ENCODE data around the gene JMJD7. TPM values are rescaled to one million over a fixed set of nuclear protein-coding genes. Genes with fewer than 3 reads are reported as not detected.

The JMJD7 gene
- total and polyA plus RNA-seq, 9 of the 15 experiments (the other 6 are each of a cell fraction or from before 2014, with no cell fraction given): 1.2 to 13.9 (median 6.1) TPM

- TF ChIP-seq CBX3 (IDR thresholded peaks at IDR 0.05; ENCODE audit: borderline replicate concordance in 1 of 2, low read length in 2 of 2) (no peak), ZBTB17 (CRISPR knock-in tag; IDR thresholded peaks at IDR 0.05) (no peak), CEBPB (tag; IDR thresholded peaks at IDR 0.05) (no peak), ZBTB2 (IDR thresholded peaks at IDR 0.05) (no peak), ZNF197 (CRISPR knock-in tag; IDR thresholded peaks at IDR 0.05; ENCODE audit: low read depth) (no peak), ZSCAN32 (CRISPR knock-in tag; IDR thresholded peaks at IDR 0.05) (no peak), SAP30 (IDR thresholded peaks at IDR 0.05; ENCODE audit: borderline replicate concordance, insufficient read depth, low read depth, low read length, poor library complexity, severe bottlenecking) (no peak)
- TF ChIP-seq, protein P1, sequence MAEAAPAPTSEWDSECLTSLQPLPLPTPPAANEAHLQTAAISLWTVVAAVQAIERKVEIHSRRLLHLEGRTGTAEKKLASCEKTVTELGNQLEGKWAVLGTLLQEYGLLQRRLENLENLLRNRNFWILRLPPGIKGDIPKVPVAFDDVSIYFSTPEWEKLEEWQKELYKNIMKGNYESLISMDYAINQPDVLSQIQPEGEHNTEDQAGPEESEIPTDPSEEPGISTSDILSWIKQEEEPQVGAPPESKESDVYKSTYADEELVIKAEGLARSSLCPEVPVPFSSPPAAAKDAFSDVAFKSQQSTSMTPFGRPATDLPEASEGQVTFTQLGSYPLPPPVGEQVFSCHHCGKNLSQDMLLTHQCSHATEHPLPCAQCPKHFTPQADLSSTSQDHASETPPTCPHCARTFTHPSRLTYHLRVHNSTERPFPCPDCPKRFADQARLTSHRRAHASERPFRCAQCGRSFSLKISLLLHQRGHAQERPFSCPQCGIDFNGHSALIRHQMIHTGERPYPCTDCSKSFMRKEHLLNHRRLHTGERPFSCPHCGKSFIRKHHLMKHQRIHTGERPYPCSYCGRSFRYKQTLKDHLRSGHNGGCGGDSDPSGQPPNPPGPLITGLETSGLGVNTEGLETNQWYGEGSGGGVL (CRISPR knock-in tag; IDR thresholded peaks at IDR 0.05): no peak
Observed at GRCh38 chr15:41884458-41884857, 56.6 kb downstream of the JMJD7 start (continued).

- in situ Hi-C loops (cut with MboI) (no loop called here), intact Hi-C loops (cut with micrococcal nuclease) (no loop called here)
- H3K9me3 ChIP-seq (replicated peaks; ENCODE audit: control insufficient read depth, insufficient read depth, low read depth, low read length): no peaks in the 10 kb centered on the region
- peaks cover 2 to 27% of the 10 kb centered on the region in 2 experiments; a peak in 3 of 5 replicates for H3K4me1 ChIP-seq (replicated peaks in 1 of 2; ENCODE audit: control insufficient read depth in 2 of 2, insufficient read depth in 2 of 2, low read length in 2 of 2)
- no peaks in the 10 kb centered on the region for H3K36me3 ChIP-seq (ENCODE audit: control insufficient read depth, insufficient read depth, low read length)
- H3K27ac ChIP-seq (ENCODE audit: extremely low read depth, low read depth, low read length): no peak overlapping the region
- no peak overlapping the region for H3K4me2 ChIP-seq (ENCODE audit: insufficient read depth, low read length)
- no TSS peak for BruUV-seq (replicated peaks)
- ChIA-PET POLR2A (no interaction called here), CTCF (ENCODE audit: low intra/inter-chr PET ratio) (no interaction called here)
- peaks cover 26 to 80% of the 10 kb centered on the region in 2 experiments; a peak in 4 of 5 replicates for H3K27me3 ChIP-seq (ENCODE audit: control insufficient read depth in 2 of 2, insufficient read depth in 2 of 2, low read length in 2 of 2)
- DNase-seq (ENCODE audit: extremely low read depth in 1 of 4, low spot score in 3 of 4) (no peak), FAIRE-seq (no peak), ATAC-seq (no peak)
- no peak overlapping the region for H3K4me3 ChIP-seq
- no peaks in the 10 kb centered on the region for H3K79me2 ChIP-seq (ENCODE audit: control insufficient read depth, insufficient read depth, low read length)
- no peak overlapping the region for H2AFZ ChIP-seq (ENCODE audit: low read depth, low read length)
- TF ChIP-seq GATA2 (CRISPR knock-in tag; IDR thresholded peaks at IDR 0.05) (no peak), RFX7 (CRISPR knock-in tag; IDR thresholded peaks at IDR 0.05) (no peak)
- no peaks in the 10 kb centered on the region for H3K9me1 ChIP-seq (ENCODE audit: control insufficient read depth, insufficient read depth, low read length)
- peaks cover 6% of the 10 kb centered on the region; the same call in 1 of the 2 replicates for H4K20me1 ChIP-seq (replicated peaks; ENCODE audit: control insufficient read depth, insufficient read depth, low read length)
- no peak overlapping the region for H3K9ac ChIP-seq (ENCODE audit: insufficient read depth in 1 of 2, low read depth in 2 of 2, low read length in 2 of 2)
Observed at GRCh38 chr15:41885321-41885720, 57.4 kb downstream of the JMJD7 start.
